GM19099 (cell line): ENCODE data around the gene YIF1A.

Experiments used
- POLR2A ChIP-seq: IDR thresholded peaks from 3 replicates; pipeline ENCODE4 v1.6.1; 2011; ENCODE audit warnings: low read depth; ENCODE audit not compliant: insufficient read length; ENCODE audit errors: extremely low read depth

YIF1A gene

GRCh38 chr11:66297610-66298009 is 8.7 kb upstream of the YIF1A start:
- TF ChIP-seq POLR2A = no peak

- no peak for TF ChIP-seq POLR2A
Measured at GRCh38 chr11:66294626-66295620, 6.0 kb upstream of the YIF1A start.

- no peak for TF ChIP-seq POLR2A
Measured at GRCh38 chr11:66293777-66294625, 5.1 kb upstream of the YIF1A start.

- TF ChIP-seq POLR2A = no peak
Measured at GRCh38 chr11:66293352-66293751, 4.4 kb upstream of the YIF1A start.

GRCh38 chr11:66292543-66293332 is 3.8 kb upstream of the YIF1A start:
- TF ChIP-seq POLR2A = no peak

GRCh38 chr11:66291706-66292542 is 3.0 kb upstream of the YIF1A start, which contains the start of gene TMEM151A:
Gene TMEM151A (plus strand): TSS chr11:66291894. CDS start chr11:66292014, 120 bp downstream.
- no peak for TF ChIP-seq POLR2A

GRCh38 chr11:66291303-66291705 is 2.4 kb upstream of the YIF1A start:
- TF ChIP-seq POLR2A = no peak

GRCh38 chr11:66290330-66290621 is 1.3 kb upstream of the YIF1A start:
- TF ChIP-seq POLR2A = no peak

- no peak for TF ChIP-seq POLR2A
Measured at GRCh38 chr11:66289548-66290329, 796 bp upstream of the YIF1A start.

GRCh38 chr11:66287889-66288670 is 863 bp downstream of the YIF1A start:
- no peak for TF ChIP-seq POLR2A

GRCh38 chr11:66287211-66287888 is 1.6 kb downstream of the YIF1A start:
- no peak for TF ChIP-seq POLR2A

- no peak for TF ChIP-seq POLR2A
Measured at GRCh38 chr11:66286699-66287098, 2.2 kb downstream of the YIF1A start.
